ENCODE results near the gene OPRD1. TPM values are rescaled to one million over a fixed set of nuclear protein-coding genes. Genes with fewer than 3 reads are reported as not detected.

The OPRD1 gene
- total and polyA plus RNA-seq, 2 of the 4 experiments (the other 2 are of a cell fraction) = under 0.01 TPM; not detected in 1

GRCh38 chr1:28773105-28773504 is 38.9 kb upstream of the OPRD1 start:
- no peak overlapping the region for H4K8ac ChIP-seq (ENCODE audit: low read depth in 2 of 2, low read length in 2 of 2)
- intact Hi-C loops (cut with micrococcal nuclease) (no loop called here), in situ Hi-C loops (cut with MboI; ENCODE audit: low sequenced_read_pairs) (no loop called here), dilution Hi-C loops (cut with HindIII; ENCODE audit: low sequenced_read_pairs, unreplicated experiment) (no loop called here)
- POLR2A ChIA-PET (ENCODE audit: unreplicated experiment) = no interaction called here
- H3K79me1 ChIP-seq (ENCODE audit: low read depth in 1 of 2, low read length in 2 of 2) = peaks cover 12 to 43% of the 10 kb centered on the region in 2 experiments
- no peak overlapping the region for H2BK20ac ChIP-seq (ENCODE audit: low read depth, low read length)
- peaks cover 15% of the 10 kb centered on the region for H4K20me1 ChIP-seq (ENCODE audit: insufficient read depth, low read length)
- no peak overlapping the region for H3K18ac ChIP-seq (ENCODE audit: low read depth, low read length)
- no peak for ATAC-seq (ENCODE audit: low read depth)
- H2BK5ac ChIP-seq (ENCODE audit: low read depth, low read length, poor library complexity, severe bottlenecking) = no peak overlapping the region
- no peak overlapping the region for H3K27ac ChIP-seq (ENCODE audit: insufficient read depth, low read length)
- H4K5ac ChIP-seq (ENCODE audit: low read depth, low read length) = no peak overlapping the region
- peaks cover 2% of the 10 kb centered on the region; the same call in 1 of the 2 replicates for H3K4me1 ChIP-seq (ENCODE audit: control insufficient read depth, insufficient read depth, low read length)
- H2BK15ac ChIP-seq (ENCODE audit: low read depth, low read length) = no peak overlapping the region
- H2AK9ac ChIP-seq (replicated peaks; ENCODE audit: low read depth, low read length, poor library complexity) = no peak overlapping the region
- H3K4ac ChIP-seq (ENCODE audit: low read depth, low read length) = no peak overlapping the region
- no CpG with 5 or more reads among the region's 3 CpGs for WGBS, 2 experiments (ENCODE audit: extremely low coverage in 2 of 2, insufficient read length in 1 of 2)
- H3K14ac ChIP-seq (replicated peaks; ENCODE audit: low read depth, low read length) = no peak overlapping the region
- peaks cover 20% of the 10 kb centered on the region for H3K36me3 ChIP-seq (ENCODE audit: control insufficient read depth, insufficient read depth, low read length)
- BruUV-seq (replicated peaks) = no TSS peak
- no peak overlapping the region for H3K9ac ChIP-seq (ENCODE audit: low read depth, low read length)
- H3K27me3 ChIP-seq (ENCODE audit: control insufficient read depth, insufficient read depth, low read length) = no peaks in the 10 kb centered on the region
- CTCF ChIA-PET = no interaction called here
- H3K9me3 ChIP-seq (ENCODE audit: control insufficient read depth, insufficient read depth, low read length) = no peaks in the 10 kb centered on the region
- TF ChIP-seq MAFK (IDR thresholded peaks at IDR 0.05; ENCODE audit: low read depth, low read length) (no peak), RCOR1 (IDR thresholded peaks at IDR 0.05; ENCODE audit: insufficient replicate concordance, low read length) (no peak), USF2 (IDR thresholded peaks at IDR 0.05; ENCODE audit: low read depth, low read length) (no peak), RFX5 (IDR thresholded peaks at IDR 0.05; ENCODE audit: low read depth, low read length) (no peak), SMC3 (IDR thresholded peaks at IDR 0.05; ENCODE audit: low read depth, low read length) (no peak), CTCF (conservative IDR thresholded peaks at IDR 0.05; ENCODE audit: low read depth, low read length) (no peak), RAD21 (IDR thresholded peaks at IDR 0.05; ENCODE audit: low read length) (no peak), CHD1 (IDR thresholded peaks at IDR 0.05; ENCODE audit: low read depth, low read length) (no peak), BHLHE40 (IDR thresholded peaks at IDR 0.05; ENCODE audit: low read depth, low read length) (no peak), POLR2A (IDR thresholded peaks at IDR 0.05; ENCODE audit: low read depth, low read length) (no peak), MXI1 (IDR thresholded peaks at IDR 0.05; ENCODE audit: borderline replicate concordance, low read depth, low read length) (no peak)
- no peak overlapping the region for H3K4me2 ChIP-seq (ENCODE audit: low read depth, low read length)
- H2AFZ ChIP-seq (replicated peaks; ENCODE audit: low read length, poor library complexity) = no peak overlapping the region
- H3K4me3 ChIP-seq (ENCODE audit: insufficient read depth, low read depth, low read length) = no peak overlapping the region
- H4K91ac ChIP-seq (ENCODE audit: insufficient read depth, low read depth, low read length) = no peak overlapping the region
- H3K56ac ChIP-seq (ENCODE audit: extremely low read depth, insufficient read depth, low read length) = no peak overlapping the region
- DNase-seq = no peak
- peaks cover 5% of the 10 kb centered on the region; the same call in 1 of the 2 replicates for H3K9me1 ChIP-seq (ENCODE audit: insufficient read depth, low read length)
- H3K23ac ChIP-seq (ENCODE audit: low read depth, low read length) = no peak overlapping the region
- no peak overlapping the region for H2AK5ac ChIP-seq (ENCODE audit: low read depth, low read length)
- no peak overlapping the region for H2BK120ac ChIP-seq (ENCODE audit: low read depth, low read length)
